GM23338 (cell line): ENCODE data around the gene SPATA33. TPM values are rescaled to one million over a fixed set of nuclear protein-coding genes. Genes with fewer than 3 reads are reported as not detected.
"Not testable (repeated sequence)": the region's sequence is repeated elsewhere in the genome, so short reads cannot be mapped to it uniquely, and the experiment has no call there.

Experiments used
- ATAC-seq: fragments of 200-7000 bp; cut with Tn5 transposase; 3 replicates; pipeline ENCODE4 v1.9.1; 2020
- DNase-seq: peaks from one replicate; pipeline ENCODE4 v3.0.0-alpha.2; 2015; ENCODE audit warnings: low spot score
- H2AFZ ChIP-seq: fragments of 200-600 bp; sonication (generic); 2 replicates; pipeline ENCODE4 v1.8.0; 2016; ENCODE audit warnings: antibody characterized with exemption, mild to moderate bottlenecking, moderate library complexity
- H3F3A ChIP-seq: fragments of 200-600 bp; sonication (generic); replicated peaks from 2 replicates; pipeline ENCODE4 v1.8.0; 2017; ENCODE audit warnings: antibody characterized with exemption, mixed run types, low read depth
- H3K27ac ChIP-seq: fragments of 200-600 bp; sonication (generic); 2 replicates; pipeline ENCODE4 v1.6.1; 2016; ENCODE audit warnings: low read depth
- H3K27me3 ChIP-seq: fragments of 200-600 bp; sonication (generic); 2 replicates; pipeline ENCODE4 v1.8.0; 2016; ENCODE audit warnings: mild to moderate bottlenecking, mixed run types, moderate library complexity; ENCODE audit not compliant: insufficient read depth
- H3K36me3 ChIP-seq: fragments of 200-600 bp; sonication (generic); 2 replicates; pipeline ENCODE4 v1.8.0; 2016; ENCODE audit warnings: mild to moderate bottlenecking; ENCODE audit not compliant: insufficient read depth
- H3K4me1 ChIP-seq: fragments of 200-600 bp; sonication (generic); 2 replicates; pipeline ENCODE4 v1.8.0; 2016; ENCODE audit warnings: mild to moderate bottlenecking, moderate library complexity; ENCODE audit not compliant: insufficient read depth
- H3K4me2 ChIP-seq: fragments of 200-600 bp; sonication (generic); 2 replicates; pipeline ENCODE4 v1.7.1; 2017; ENCODE audit warnings: mixed run types
- H3K4me3 ChIP-seq: fragments of 200-600 bp; sonication (generic); 2 replicates; pipeline ENCODE4 v1.6.1; 2016; ENCODE audit warnings: mixed run types
- H3K79me2 ChIP-seq: fragments of 200-600 bp; sonication (generic); replicated peaks from 2 replicates; pipeline ENCODE4 v1.8.0; 2017; ENCODE audit warnings: mild to moderate bottlenecking; ENCODE audit not compliant: insufficient read depth
- H3K9me2 ChIP-seq: fragments of 200-600 bp; sonication (generic); 2 replicates; pipeline ENCODE4 v1.8.0; 2017; ENCODE audit not compliant: insufficient read depth
- H4K20me1 ChIP-seq: fragments of 200-600 bp; sonication (generic); replicated peaks from 2 replicates; pipeline ENCODE4 v1.8.0; 2017; ENCODE audit warnings: mild to moderate bottlenecking; ENCODE audit not compliant: insufficient read depth
- H3K27ac Mint-ChIP-seq: 2 replicates; pipeline ENCODE4 v1.8.0; 2020; ENCODE audit warnings: inconsistent platforms, mild to moderate bottlenecking, moderate library complexity, mixed read lengths
- H3K27me3 Mint-ChIP-seq: 3 replicates; pipeline ENCODE4 v1.8.0; 2022; ENCODE audit warnings: low read depth, mild to moderate bottlenecking, moderate library complexity, mixed read lengths, inconsistent platforms; ENCODE audit not compliant: insufficient read depth, poor library complexity
- H3K36me3 Mint-ChIP-seq: 3 replicates; pipeline ENCODE4 v1.8.0; 2021; ENCODE audit warnings: low read depth, mild to moderate bottlenecking, inconsistent platforms, moderate library complexity, mixed read lengths
- H3K4me1 Mint-ChIP-seq: 3 replicates; pipeline ENCODE4 v1.8.0; 2020; ENCODE audit warnings: mild to moderate bottlenecking, inconsistent platforms, mixed read lengths
- H3K4me3 Mint-ChIP-seq: 3 replicates; pipeline ENCODE4 v1.8.0; 2021; ENCODE audit warnings: moderate library complexity, mild to moderate bottlenecking, inconsistent platforms, mixed read lengths
- H3K9me3 Mint-ChIP-seq: 3 replicates; pipeline ENCODE4 v1.8.0; 2020; ENCODE audit warnings: moderate library complexity, mild to moderate bottlenecking, inconsistent platforms, mixed read lengths
- EZH2 ChIP-seq: fragments of 200-600 bp; sonication (generic); IDR thresholded peaks from one replicate; pipeline ENCODE4 v1.8.0; 2017; ENCODE audit warnings: antibody characterized with exemption, mild to moderate bottlenecking, low read depth; ENCODE audit not compliant: unreplicated experiment
- EZH2phosphoT487 ChIP-seq: fragments of 200-600 bp; sonication (generic); IDR thresholded peaks from one replicate; pipeline ENCODE4 v1.8.1; 2018; ENCODE audit warnings: antibody characterized with exemption; ENCODE audit not compliant: unreplicated experiment
- POLR2AphosphoS5 ChIP-seq: IDR thresholded peaks from 2 replicates; pipeline ENCODE4 v1.6.1; 2016; ENCODE audit warnings: antibody characterized with exemption, low read depth
- STAT1 ChIP-seq: IDR thresholded peaks from one replicate; pipeline ENCODE4 v1.6.1; 2016; ENCODE audit warnings: antibody characterized with exemption; ENCODE audit not compliant: unreplicated experiment
- ZNF114 ChIP-seq: fragments of 250-450 bp; sonication (Bioruptor Pico); IDR thresholded peaks from 2 replicates; pipeline ENCODE4 v1.5.0; 2020; ENCODE audit warnings: mild to moderate bottlenecking, moderate library complexity
- polyA plus RNA-seq: library from polyadenylated mRNA; unstranded; fragments of >200 nt; fragmentation: Nextera tagmentation; extraction: Ambion mirVana; gene quantifications from 2 replicates; pipeline ENCODE4 v1.2.1, GENCODE V29; 2016
- total RNA-seq: library from RNA; depleted of rRNA; stranded (reverse); fragments of >200 nt; shearing (Covaris generic); gene quantifications from 2 replicates; pipeline ENCODE4 v1.2.3, GENCODE V29; 2014
- TF ChIP-seq, protein P1 (sequence below), 2 experiments: fragments of 200-600 bp in 1 of 2; sonication (generic) in 1 of 2; conservative IDR thresholded peaks; 2 replicates each; pipeline versions ENCODE4 v1.5.1 to v1.6.1; 2016 to 2017; ENCODE audit warnings: antibody characterized with exemption in 2 of 2, low read depth in 2 of 2, mild to moderate bottlenecking in 2 of 2, moderate library complexity in 1 of 2
- TF ChIP-seq, protein P2 (sequence below): fragments of 250-450 bp; sonication (Bioruptor Pico); IDR thresholded peaks from 2 replicates; pipeline ENCODE4 v1.5.0; 2020; ENCODE audit warnings: mild to moderate bottlenecking, moderate library complexity

SPATA33 gene
- total and polyA plus RNA-seq, 2 experiments from 2014 or later, result 5.8 to 17.4 TPM

DNA sequence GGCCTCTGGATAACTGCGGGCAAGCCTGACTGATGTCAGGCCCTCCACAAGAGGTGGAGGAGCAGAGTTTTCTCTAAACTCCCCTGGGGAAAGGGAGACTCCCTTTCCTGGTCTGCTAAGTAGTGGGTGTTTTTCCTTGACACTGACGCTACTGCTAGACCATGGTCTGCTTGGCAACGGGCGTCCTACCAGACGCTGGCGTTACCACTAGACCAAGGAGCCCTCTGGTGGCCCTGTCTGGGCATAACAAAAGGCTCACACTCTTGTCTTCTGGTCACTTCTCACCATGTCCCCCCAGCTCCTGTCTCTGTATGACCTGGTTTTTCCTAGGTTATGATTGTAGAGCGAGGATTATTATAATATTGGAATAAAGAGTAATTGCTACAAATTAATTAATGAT lies 9.4 kb downstream of the SPATA33 start:
- not testable (repeated sequence) for H4K20me1 ChIP-seq, H3F3A ChIP-seq, H3K36me3 ChIP-seq, H2AFZ ChIP-seq, H3K9me2 ChIP-seq, H3K4me3 ChIP-seq, H3K27me3 ChIP-seq, H3K4me3 Mint-ChIP-seq, H3K4me1 Mint-ChIP-seq, H3K27ac Mint-ChIP-seq, H3K4me1 ChIP-seq, H3K4me2 ChIP-seq, H3K27ac ChIP-seq, H3K79me2 ChIP-seq, ATAC-seq, H3K27me3 Mint-ChIP-seq
- TF ChIP-seq, protein P1, sequence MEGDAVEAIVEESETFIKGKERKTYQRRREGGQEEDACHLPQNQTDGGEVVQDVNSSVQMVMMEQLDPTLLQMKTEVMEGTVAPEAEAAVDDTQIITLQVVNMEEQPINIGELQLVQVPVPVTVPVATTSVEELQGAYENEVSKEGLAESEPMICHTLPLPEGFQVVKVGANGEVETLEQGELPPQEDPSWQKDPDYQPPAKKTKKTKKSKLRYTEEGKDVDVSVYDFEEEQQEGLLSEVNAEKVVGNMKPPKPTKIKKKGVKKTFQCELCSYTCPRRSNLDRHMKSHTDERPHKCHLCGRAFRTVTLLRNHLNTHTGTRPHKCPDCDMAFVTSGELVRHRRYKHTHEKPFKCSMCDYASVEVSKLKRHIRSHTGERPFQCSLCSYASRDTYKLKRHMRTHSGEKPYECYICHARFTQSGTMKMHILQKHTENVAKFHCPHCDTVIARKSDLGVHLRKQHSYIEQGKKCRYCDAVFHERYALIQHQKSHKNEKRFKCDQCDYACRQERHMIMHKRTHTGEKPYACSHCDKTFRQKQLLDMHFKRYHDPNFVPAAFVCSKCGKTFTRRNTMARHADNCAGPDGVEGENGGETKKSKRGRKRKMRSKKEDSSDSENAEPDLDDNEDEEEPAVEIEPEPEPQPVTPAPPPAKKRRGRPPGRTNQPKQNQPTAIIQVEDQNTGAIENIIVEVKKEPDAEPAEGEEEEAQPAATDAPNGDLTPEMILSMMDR (conservative IDR thresholded peaks at IDR 0.05; ENCODE audit: low read depth in 2 of 2), result peak; percentile 23 to 61; a peak in 3 of 4 replicates
- DNase-seq, result peak; percentile 49
- peaks cover 58% of the 10 kb centered on the region for H3K36me3 Mint-ChIP-seq
- H3K9me3 Mint-ChIP-seq, result peaks cover 24% of the 10 kb centered on the region

DNA sequence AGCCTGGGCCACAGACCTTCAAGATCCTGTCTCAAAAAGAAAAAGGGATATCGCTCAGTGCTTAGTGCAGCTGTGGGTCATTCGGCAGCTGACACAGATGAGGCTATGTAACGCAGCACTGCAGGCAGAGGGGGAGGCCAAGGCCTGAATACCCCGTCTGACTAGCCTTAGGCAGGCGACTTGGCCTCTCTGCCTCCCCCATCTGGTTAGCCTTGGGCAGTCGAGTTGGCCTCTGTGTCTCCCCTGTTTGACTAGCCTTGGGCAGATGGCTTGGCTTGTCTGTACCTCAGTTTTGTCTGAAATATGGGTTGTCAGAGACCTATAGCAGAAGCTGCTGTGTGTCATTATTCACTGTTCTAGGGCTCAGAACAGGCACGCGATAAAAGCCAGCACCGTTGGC lies 10.0 kb downstream of the SPATA33 start:
- Histone ChIP-seq H3K27me3 (no peaks in the 10 kb centered on the region), H3K4me1 (no peaks in the 10 kb centered on the region), H3K36me3 (no peaks in the 10 kb centered on the region), H3F3A (0 out of 2 replicates have a peak, but pooled peaks cover 2% of the 10 kb centered on the region), H2AFZ (no peak overlapping the region), H3K4me3 (no peak overlapping the region), H3K79me2 (no peaks in the 10 kb centered on the region), H3K9me2 (0 out of 2 replicates have a peak, but pooled peaks cover 3% of the 10 kb centered on the region), H3K4me2 (no peak overlapping the region), H3K27ac (no peak overlapping the region), H4K20me1 (no peaks in the 10 kb centered on the region)
- Mint-ChIP-seq H3K4me1 (no peaks in the 10 kb centered on the region), H3K36me3 (peaks cover 53% of the 10 kb centered on the region), H3K9me3 (peaks cover 31% of the 10 kb centered on the region), H3K27me3 (peaks cover 5% of the 10 kb centered on the region), H3K4me3 (no peak overlapping the region), H3K27ac (no peak overlapping the region)
- DNase-seq (no peak), ATAC-seq (peak; percentile 49; the same call in 2 of the 3 replicates)
- TF ChIP-seq, protein P1 (conservative IDR thresholded peaks at IDR 0.05; ENCODE audit: low read depth in 2 of 2), result 0 out of 4 replicates have a peak, but pooled peaks of 1 of the 2 experiments have one; percentile 2
- no peak for TF ChIP-seq EZH2phosphoT487
- no peak for TF ChIP-seq EZH2
- TF ChIP-seq POLR2AphosphoS5, result no peak
- TF ChIP-seq, protein P2, sequence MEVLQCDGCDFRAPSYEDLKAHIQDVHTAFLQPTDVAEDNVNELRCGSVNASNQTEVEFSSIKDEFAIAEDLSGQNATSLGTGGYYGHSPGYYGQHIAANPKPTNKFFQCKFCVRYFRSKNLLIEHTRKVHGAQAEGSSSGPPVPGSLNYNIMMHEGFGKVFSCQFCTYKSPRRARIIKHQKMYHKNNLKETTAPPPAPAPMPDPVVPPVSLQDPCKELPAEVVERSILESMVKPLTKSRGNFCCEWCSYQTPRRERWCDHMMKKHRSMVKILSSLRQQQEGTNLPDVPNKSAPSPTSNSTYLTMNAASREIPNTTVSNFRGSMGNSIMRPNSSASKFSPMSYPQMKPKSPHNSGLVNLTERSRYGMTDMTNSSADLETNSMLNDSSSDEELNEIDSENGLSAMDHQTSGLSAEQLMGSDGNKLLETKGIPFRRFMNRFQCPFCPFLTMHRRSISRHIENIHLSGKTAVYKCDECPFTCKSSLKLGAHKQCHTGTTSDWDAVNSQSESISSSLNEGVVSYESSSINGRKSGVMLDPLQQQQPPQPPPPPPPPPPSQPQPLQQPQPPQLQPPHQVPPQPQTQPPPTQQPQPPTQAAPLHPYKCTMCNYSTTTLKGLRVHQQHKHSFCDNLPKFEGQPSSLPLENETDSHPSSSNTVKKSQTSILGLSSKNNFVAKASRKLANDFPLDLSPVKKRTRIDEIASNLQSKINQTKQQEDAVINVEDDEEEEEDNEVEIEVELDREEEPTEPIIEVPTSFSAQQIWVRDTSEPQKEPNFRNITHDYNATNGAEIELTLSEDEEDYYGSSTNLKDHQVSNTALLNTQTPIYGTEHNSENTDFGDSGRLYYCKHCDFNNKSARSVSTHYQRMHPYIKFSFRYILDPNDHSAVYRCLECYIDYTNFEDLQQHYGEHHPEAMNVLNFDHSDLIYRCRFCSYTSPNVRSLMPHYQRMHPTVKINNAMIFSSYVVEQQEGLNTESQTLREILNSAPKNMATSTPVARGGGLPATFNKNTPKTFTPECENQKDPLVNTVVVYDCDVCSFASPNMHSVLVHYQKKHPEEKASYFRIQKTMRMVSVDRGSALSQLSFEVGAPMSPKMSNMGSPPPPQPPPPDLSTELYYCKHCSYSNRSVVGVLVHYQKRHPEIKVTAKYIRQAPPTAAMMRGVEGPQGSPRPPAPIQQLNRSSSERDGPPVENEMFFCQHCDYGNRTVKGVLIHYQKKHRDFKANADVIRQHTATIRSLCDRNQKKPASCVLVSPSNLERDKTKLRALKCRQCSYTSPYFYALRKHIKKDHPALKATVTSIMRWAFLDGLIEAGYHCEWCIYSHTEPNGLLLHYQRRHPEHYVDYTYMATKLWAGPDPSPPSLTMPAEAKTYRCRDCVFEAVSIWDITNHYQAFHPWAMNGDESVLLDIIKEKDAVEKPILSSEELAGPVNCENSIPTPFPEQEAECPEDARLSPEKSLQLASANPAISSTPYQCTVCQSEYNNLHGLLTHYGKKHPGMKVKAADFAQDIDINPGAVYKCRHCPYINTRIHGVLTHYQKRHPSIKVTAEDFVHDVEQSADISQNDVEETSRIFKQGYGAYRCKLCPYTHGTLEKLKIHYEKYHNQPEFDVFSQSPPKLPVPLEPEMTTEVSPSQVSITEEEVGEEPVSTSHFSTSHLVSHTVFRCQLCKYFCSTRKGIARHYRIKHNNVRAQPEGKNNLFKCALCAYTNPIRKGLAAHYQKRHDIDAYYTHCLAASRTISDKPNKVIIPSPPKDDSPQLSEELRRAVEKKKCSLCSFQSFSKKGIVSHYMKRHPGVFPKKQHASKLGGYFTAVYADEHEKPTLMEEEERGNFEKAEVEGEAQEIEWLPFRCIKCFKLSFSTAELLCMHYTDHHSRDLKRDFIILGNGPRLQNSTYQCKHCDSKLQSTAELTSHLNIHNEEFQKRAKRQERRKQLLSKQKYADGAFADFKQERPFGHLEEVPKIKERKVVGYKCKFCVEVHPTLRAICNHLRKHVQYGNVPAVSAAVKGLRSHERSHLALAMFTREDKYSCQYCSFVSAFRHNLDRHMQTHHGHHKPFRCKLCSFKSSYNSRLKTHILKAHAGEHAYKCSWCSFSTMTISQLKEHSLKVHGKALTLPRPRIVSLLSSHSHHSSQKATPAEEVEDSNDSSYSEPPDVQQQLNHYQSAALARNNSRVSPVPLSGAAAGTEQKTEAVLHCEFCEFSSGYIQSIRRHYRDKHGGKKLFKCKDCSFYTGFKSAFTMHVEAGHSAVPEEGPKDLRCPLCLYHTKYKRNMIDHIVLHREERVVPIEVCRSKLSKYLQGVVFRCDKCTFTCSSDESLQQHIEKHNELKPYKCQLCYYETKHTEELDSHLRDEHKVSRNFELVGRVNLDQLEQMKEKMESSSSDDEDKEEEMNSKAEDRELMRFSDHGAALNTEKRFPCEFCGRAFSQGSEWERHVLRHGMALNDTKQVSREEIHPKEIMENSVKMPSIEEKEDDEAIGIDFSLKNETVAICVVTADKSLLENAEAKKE (CRISPR knock-in tag), result no peak
- TF ChIP-seq ZNF114 (CRISPR knock-in tag), result no peak
- TF ChIP-seq STAT1, result no peak
